H9 (cell line): ENCODE data around the gene CEP192. TPM values are rescaled to one million over a fixed set of nuclear protein-coding genes. Genes with fewer than 3 reads are reported as not detected.

Experiments
- DNase-seq: peaks from one replicate; pipeline ENCODE4 v3.0.0-alpha.2; 2017
- H2AFZ ChIP-seq: one replicate; pipeline ENCODE4 v1.6.1; 2013; ENCODE audit warnings: mild to moderate bottlenecking, low read length, control low read depth, moderate library complexity
- H2AK5ac ChIP-seq: 2 replicates; pipeline ENCODE4 v1.6.1; 2013; ENCODE audit warnings: low read length, control low read depth, mixed read lengths; ENCODE audit not compliant: insufficient read length
- H2BK120ac ChIP-seq: one replicate; pipeline ENCODE4 v1.6.1; 2013; ENCODE audit warnings: low read depth, mild to moderate bottlenecking, low read length, control low read depth, inconsistent platforms; ENCODE audit not compliant: poor library complexity, severe bottlenecking
- H2BK12ac ChIP-seq: 2 replicates; pipeline ENCODE4 v1.6.1; 2013; ENCODE audit warnings: low read length, control low read depth, mixed read lengths, low read depth; ENCODE audit not compliant: insufficient read length
- H2BK15ac ChIP-seq: 2 replicates; pipeline ENCODE4 v1.6.1; 2013; ENCODE audit warnings: low read depth, low read length, control low read depth
- H2BK20ac ChIP-seq: one replicate; pipeline ENCODE4 v1.6.1; 2013; ENCODE audit warnings: low read depth, mild to moderate bottlenecking, low read length, control low read depth, inconsistent platforms; ENCODE audit not compliant: poor library complexity, severe bottlenecking
- H2BK5ac ChIP-seq: 2 replicates; pipeline ENCODE4 v1.6.1; 2013; ENCODE audit warnings: low read length, control low read depth, mixed read lengths; ENCODE audit not compliant: insufficient read length
- H3K14ac ChIP-seq: 2 replicates; pipeline ENCODE4 v1.6.1; 2013; ENCODE audit warnings: low read length, control low read depth; ENCODE audit not compliant: insufficient read depth
- H3K18ac ChIP-seq: 2 replicates; pipeline ENCODE4 v1.6.1; 2013; ENCODE audit warnings: low read depth, mild to moderate bottlenecking, mixed read lengths, low read length, control low read depth; ENCODE audit not compliant: insufficient read length
- H3K23ac ChIP-seq: 2 replicates; pipeline ENCODE4 v1.6.1; 2013; ENCODE audit warnings: low read length, control low read depth, mixed read lengths, low read depth; ENCODE audit not compliant: insufficient read length
- H3K23me2 ChIP-seq: 2 replicates; pipeline ENCODE4 v1.6.1; 2013; ENCODE audit warnings: low read depth, mild to moderate bottlenecking, mixed read lengths, low read length, control low read depth; ENCODE audit not compliant: insufficient read length, poor library complexity, severe bottlenecking
- H3K27ac ChIP-seq: 2 replicates; pipeline ENCODE4 v1.5.1; 2013; ENCODE audit warnings: low read length, control low read depth, mixed read lengths, low read depth; ENCODE audit not compliant: insufficient read length
- H3K27me3 ChIP-seq: 2 replicates; pipeline ENCODE4 v1.6.1; 2013; ENCODE audit warnings: low read length, control low read depth, inconsistent platforms; ENCODE audit not compliant: insufficient read depth
- H3K4ac ChIP-seq: 2 replicates; pipeline ENCODE4 v1.6.1; 2013; ENCODE audit warnings: low read depth, mild to moderate bottlenecking, control low read depth, inconsistent platforms, low read length, moderate library complexity
- H3K4me1 ChIP-seq: 2 replicates; pipeline ENCODE4 v1.6.1; 2013; ENCODE audit warnings: low read length, control low read depth, inconsistent platforms; ENCODE audit not compliant: insufficient read depth
- H3K4me2 ChIP-seq: 2 replicates; pipeline ENCODE4 v1.6.1; 2013; ENCODE audit warnings: low read length, control low read depth, mixed read lengths; ENCODE audit not compliant: insufficient read length, insufficient read depth
- H3K56ac ChIP-seq: 2 replicates; pipeline ENCODE4 v1.6.1; 2013; ENCODE audit warnings: low read depth, mild to moderate bottlenecking, mixed read lengths, low read length, control low read depth; ENCODE audit not compliant: insufficient read length
- H3K79me1 ChIP-seq: 2 replicates; pipeline ENCODE4 v1.6.1; 2013; ENCODE audit warnings: low read depth, mild to moderate bottlenecking, moderate library complexity, low read length, control low read depth, inconsistent platforms; ENCODE audit not compliant: insufficient read depth, poor library complexity, severe bottlenecking
- H3K79me2 ChIP-seq: 2 replicates; pipeline ENCODE4 v1.6.1; 2013; ENCODE audit warnings: low read length, control low read depth, inconsistent platforms; ENCODE audit not compliant: insufficient read depth
- H3K9ac ChIP-seq: 2 replicates; pipeline ENCODE4 v1.6.1; 2013; ENCODE audit warnings: low read length, control low read depth, mixed read lengths; ENCODE audit not compliant: insufficient read length; ENCODE audit errors: extremely low read depth
- H3K9me3 ChIP-seq: one replicate; pipeline ENCODE4 v1.6.1; 2013; ENCODE audit warnings: low read depth, low read length, inconsistent platforms; ENCODE audit not compliant: control insufficient read depth
- H3T11ph ChIP-seq: one replicate; pipeline ENCODE4 v1.6.1; 2013; ENCODE audit warnings: mild to moderate bottlenecking, low read length, control low read depth, inconsistent platforms
- H4K20me1 ChIP-seq: one replicate; pipeline ENCODE4 v1.6.1; 2013; ENCODE audit not compliant: control insufficient read depth, insufficient read length, insufficient read depth
- H4K5ac ChIP-seq: 2 replicates; pipeline ENCODE4 v1.6.1; 2013; ENCODE audit warnings: low read depth, mild to moderate bottlenecking, mixed read lengths, low read length, control low read depth; ENCODE audit not compliant: insufficient read length
- H4K8ac ChIP-seq: replicated peaks from 2 replicates; pipeline ENCODE4 v1.6.1; 2013; ENCODE audit warnings: low read length, control low read depth, mixed read lengths, low read depth; ENCODE audit not compliant: insufficient read length
- H4K91ac ChIP-seq: 2 replicates; pipeline ENCODE4 v1.6.1; 2013; ENCODE audit warnings: low read depth, mild to moderate bottlenecking, moderate library complexity, mixed read lengths, low read length, control low read depth; ENCODE audit not compliant: insufficient read length
- H3K27ac Mint-ChIP-seq, 3 experiments: 2 replicates in 2 of 3; 3 replicates in 1 of 3; pipeline ENCODE4 v1.8.0; 2020 to 2021; ENCODE audit warnings: mixed read lengths in 3 of 3, mild to moderate bottlenecking in 1 of 3, moderate library complexity in 1 of 3
- H3K27me3 Mint-ChIP-seq: 2 replicates; pipeline ENCODE4 v1.8.0; 2021; ENCODE audit warnings: low read depth, mild to moderate bottlenecking, moderate library complexity, mixed read lengths
- H3K36me3 Mint-ChIP-seq, 3 experiments: 2 replicates in 2 of 3; 3 replicates in 1 of 3; pipeline ENCODE4 v1.8.0; 2020 to 2021; ENCODE audit warnings: low read depth in 3 of 3, mixed read lengths in 3 of 3; ENCODE audit not compliant: insufficient read depth in 1 of 3
- H3K4me1 Mint-ChIP-seq, 2 experiments: 2 replicates each; pipeline ENCODE4 v1.8.0; 2020; ENCODE audit warnings: mixed read lengths in 2 of 2
- H3K4me3 Mint-ChIP-seq, 2 experiments: 2 replicates in 1 of 2; 3 replicates in 1 of 2; pipeline ENCODE4 v1.8.0; 2020 to 2021; ENCODE audit warnings: mild to moderate bottlenecking in 2 of 2, mixed read lengths in 2 of 2, moderate library complexity in 1 of 2
- H3K9me3 Mint-ChIP-seq, 2 experiments: 2 replicates in 1 of 2; 3 replicates in 1 of 2; pipeline ENCODE4 v1.8.0; 2020; ENCODE audit warnings: mild to moderate bottlenecking in 2 of 2, mixed read lengths in 2 of 2, moderate library complexity in 1 of 2
- WGBS: extraction: QIAGEN DNeasy Blood & Tissue Kit; methylation state at CpG from one replicate; pipeline ENCODE4 v1.1.7; 2013; ENCODE audit warnings: missing lambda C conversion rate, low lambda C conversion rate, mixed read lengths; ENCODE audit not compliant: insufficient read length; ENCODE audit errors: extremely low coverage; 5-methylcytosine and 5-hydroxymethylcytosine counted together
- total RNA-seq: library from RNA; stranded (reverse); gene quantifications from 2 replicates; pipeline ENCODE4 v1.2.1, GENCODE V29; 2021
- TF ChIP-seq, protein P1 (sequence below): fragments of 200-600 bp; sonication (generic); conservative IDR thresholded peaks from 3 replicates; pipeline ENCODE4 v1.8.0; 2021; ENCODE audit warnings: antibody characterized with exemption, mild to moderate bottlenecking

The CEP192 gene
- total RNA-seq, 1 experiment from 2014 or later, result 23.5 TPM

DNA sequence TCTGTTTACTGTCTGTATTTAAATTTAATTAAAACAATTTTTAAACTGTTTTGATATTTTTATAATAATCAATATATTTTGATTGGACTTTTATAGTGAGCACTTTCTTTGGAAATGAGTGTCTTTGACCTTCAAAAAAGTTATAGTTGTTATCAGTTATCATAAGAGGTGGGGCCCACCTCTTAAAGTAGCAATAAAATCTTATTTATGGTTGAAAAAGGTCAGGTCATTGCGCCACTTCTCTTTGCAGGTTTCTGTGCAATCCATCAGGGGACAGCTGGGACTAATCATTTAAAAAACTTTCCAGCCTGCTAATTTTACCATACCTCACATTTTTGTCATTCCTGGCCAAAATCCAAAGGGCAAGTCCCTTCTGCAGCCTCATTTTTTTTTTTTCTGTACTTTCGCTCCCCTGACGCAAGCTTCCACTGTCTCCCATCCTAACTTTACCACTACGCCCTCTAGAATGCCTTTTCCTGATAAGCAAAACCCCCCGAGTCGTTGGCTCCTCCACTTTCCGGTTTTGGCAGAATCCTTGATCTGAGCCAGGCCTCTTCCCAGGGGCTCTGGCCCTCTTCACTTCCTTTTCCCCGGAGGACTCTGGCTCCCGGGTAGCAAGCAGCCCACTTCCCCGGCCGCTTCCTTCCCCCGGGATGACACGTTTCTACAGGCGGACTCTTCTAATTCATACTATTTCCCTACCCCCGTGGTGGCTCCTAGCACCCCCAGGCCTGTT lies 44.4 kb upstream of the CEP192 start:
- no peak overlapping the region for H2BK5ac ChIP-seq
- no peak overlapping the region for H4K5ac ChIP-seq
- no peak overlapping the region for H3T11ph ChIP-seq
- H3K4me2 ChIP-seq, result peak overlapping the region; percentile 68
- H3K56ac ChIP-seq, result no peak overlapping the region
- H3K9ac ChIP-seq, result peak overlapping the region; percentile 42
- H2BK12ac ChIP-seq, result no peak overlapping the region
- peaks cover 9% of the 10 kb centered on the region for H3K23me2 ChIP-seq
- Mint-ChIP-seq H3K4me3 (peak overlapping the region; percentile 75 to 94), H3K9me3 (peaks cover 8 to 10% of the 10 kb centered on the region in 2 experiments; a peak in 4 of 5 replicates), H3K27me3 (no peaks in the 10 kb centered on the region), H3K4me1 (peaks cover 14 to 15% of the 10 kb centered on the region in 2 experiments), H3K36me3 (peaks cover 14 to 25% (median 16%) of the 10 kb centered on the region in 3 experiments), H3K27ac (peak overlapping the region; percentile 57 to 95 (median 88); a peak in 6 of 7 replicates)
- H3K4ac ChIP-seq, result no peak overlapping the region
- no peaks in the 10 kb centered on the region for H3K27me3 ChIP-seq
- H3K9me3 ChIP-seq, result no peaks in the 10 kb centered on the region
- H4K20me1 ChIP-seq, result no peaks in the 10 kb centered on the region
- WGBS, result no CpG with 5 or more reads among the region's 15 CpGs
- H3K27ac ChIP-seq, result no peak overlapping the region
- H2BK15ac ChIP-seq, result no peak overlapping the region
- H2BK120ac ChIP-seq, result no peak overlapping the region
- H4K91ac ChIP-seq, result no peak overlapping the region
- no peaks in the 10 kb centered on the region for H3K4me1 ChIP-seq
- peaks cover 11% of the 10 kb centered on the region; the same call in 1 of the 2 replicates for H3K79me2 ChIP-seq
- no peak overlapping the region for H2BK20ac ChIP-seq
- no peak overlapping the region for H3K23ac ChIP-seq
- H4K8ac ChIP-seq, result no peak overlapping the region
- no peak overlapping the region for H2AK5ac ChIP-seq
- TF ChIP-seq, protein P1, sequence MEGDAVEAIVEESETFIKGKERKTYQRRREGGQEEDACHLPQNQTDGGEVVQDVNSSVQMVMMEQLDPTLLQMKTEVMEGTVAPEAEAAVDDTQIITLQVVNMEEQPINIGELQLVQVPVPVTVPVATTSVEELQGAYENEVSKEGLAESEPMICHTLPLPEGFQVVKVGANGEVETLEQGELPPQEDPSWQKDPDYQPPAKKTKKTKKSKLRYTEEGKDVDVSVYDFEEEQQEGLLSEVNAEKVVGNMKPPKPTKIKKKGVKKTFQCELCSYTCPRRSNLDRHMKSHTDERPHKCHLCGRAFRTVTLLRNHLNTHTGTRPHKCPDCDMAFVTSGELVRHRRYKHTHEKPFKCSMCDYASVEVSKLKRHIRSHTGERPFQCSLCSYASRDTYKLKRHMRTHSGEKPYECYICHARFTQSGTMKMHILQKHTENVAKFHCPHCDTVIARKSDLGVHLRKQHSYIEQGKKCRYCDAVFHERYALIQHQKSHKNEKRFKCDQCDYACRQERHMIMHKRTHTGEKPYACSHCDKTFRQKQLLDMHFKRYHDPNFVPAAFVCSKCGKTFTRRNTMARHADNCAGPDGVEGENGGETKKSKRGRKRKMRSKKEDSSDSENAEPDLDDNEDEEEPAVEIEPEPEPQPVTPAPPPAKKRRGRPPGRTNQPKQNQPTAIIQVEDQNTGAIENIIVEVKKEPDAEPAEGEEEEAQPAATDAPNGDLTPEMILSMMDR, result peak; percentile 13; the same call in 1 of the 3 replicates
- peak; percentile 62 for DNase-seq
- no peak overlapping the region for H2AFZ ChIP-seq
- H3K79me1 ChIP-seq, result peaks cover 3% of the 10 kb centered on the region
- no peak overlapping the region for H3K14ac ChIP-seq
- H3K18ac ChIP-seq, result no peak overlapping the region
